ENCODE measurements around the gene RSPO1. TPM values are rescaled to one million over a fixed set of nuclear protein-coding genes. Genes with fewer than 3 reads are reported as not detected.

The RSPO1 gene
- total and polyA plus RNA-seq, 2 experiments from 2014 or later: 0.71 to 1.0 TPM

- Histone ChIP-seq H3K27me3 (peaks cover 37% of the 10 kb centered on the region), H3K9me3 (ENCODE audit: low read depth) (no peaks in the 10 kb centered on the region), H3K27ac (no peak overlapping the region), H3K36me3 (no peaks in the 10 kb centered on the region), H3K4me3 (no peak overlapping the region), H3K4me1 (ENCODE audit: low read depth) (no peaks in the 10 kb centered on the region)
- no peak for DNase-seq (ENCODE audit: low read depth in 1 of 2, low spot score in 1 of 2)
- no peak for TF ChIP-seq CTCF (IDR thresholded peaks at IDR 0.05; ENCODE audit: low read depth, low read length)
These were observed 26.0 kb upstream of the RSPO1 start for GRCh38 chr1:37660664-37661063.

GRCh38 chr1:37658486-37658885 lies 23.8 kb upstream of the RSPO1 start:
- no peak for DNase-seq (ENCODE audit: low read depth in 1 of 2, low spot score in 1 of 2)
- no peak for TF ChIP-seq CTCF (IDR thresholded peaks at IDR 0.05; ENCODE audit: low read depth, low read length)
- H3K9me3 ChIP-seq (ENCODE audit: low read depth): no peaks in the 10 kb centered on the region
- no peaks in the 10 kb centered on the region for H3K4me1 ChIP-seq (ENCODE audit: low read depth)
- H3K27me3 ChIP-seq: peaks cover 31% of the 10 kb centered on the region
- H3K27ac ChIP-seq: no peak overlapping the region
- H3K4me3 ChIP-seq: no peak overlapping the region
- no peaks in the 10 kb centered on the region for H3K36me3 ChIP-seq

- no peak overlapping the region for H3K27ac ChIP-seq
- H3K36me3 ChIP-seq: no peaks in the 10 kb centered on the region
- no peak for DNase-seq (ENCODE audit: low read depth in 1 of 2, low spot score in 1 of 2)
- no peak for TF ChIP-seq CTCF (IDR thresholded peaks at IDR 0.05; ENCODE audit: low read depth, low read length)
- no peak overlapping the region for H3K4me3 ChIP-seq
- peaks cover 31% of the 10 kb centered on the region for H3K27me3 ChIP-seq
- no peaks in the 10 kb centered on the region for H3K9me3 ChIP-seq (ENCODE audit: low read depth)
- H3K4me1 ChIP-seq (ENCODE audit: low read depth): no peaks in the 10 kb centered on the region
These were observed 23.1 kb upstream of the RSPO1 start for GRCh38 chr1:37657620-37658412.

GRCh38 chr1:37656881-37657280 lies 22.2 kb upstream of the RSPO1 start:
- Histone ChIP-seq H3K27me3 (peaks cover 26% of the 10 kb centered on the region), H3K27ac (no peak overlapping the region), H3K4me1 (ENCODE audit: low read depth) (no peaks in the 10 kb centered on the region), H3K9me3 (ENCODE audit: low read depth) (no peaks in the 10 kb centered on the region), H3K4me3 (no peak overlapping the region), H3K36me3 (no peaks in the 10 kb centered on the region)
- no peak for TF ChIP-seq CTCF (IDR thresholded peaks at IDR 0.05; ENCODE audit: low read depth, low read length)
- DNase-seq (ENCODE audit: low read depth in 1 of 2, low spot score in 1 of 2): no peak

GRCh38 chr1:37656026-37656425 lies 21.3 kb upstream of the RSPO1 start:
- TF ChIP-seq CTCF (IDR thresholded peaks at IDR 0.05; ENCODE audit: low read depth, low read length): no peak
- Histone ChIP-seq H3K9me3 (ENCODE audit: low read depth) (no peaks in the 10 kb centered on the region), H3K27ac (no peak overlapping the region), H3K4me1 (ENCODE audit: low read depth) (no peaks in the 10 kb centered on the region), H3K27me3 (peaks cover 20% of the 10 kb centered on the region), H3K36me3 (no peaks in the 10 kb centered on the region), H3K4me3 (no peak overlapping the region)
- DNase-seq (ENCODE audit: low read depth in 1 of 2, low spot score in 1 of 2): no peak

All from cardiac muscle cell (in vitro differentiated cells and primary cell).